NB4 (cell line): ENCODE results near the gene DNMT1.
"Not testable (repeated sequence)": the region's sequence is repeated elsewhere in the genome, so short reads cannot be mapped to it uniquely, and the experiment has no call there.

Source experiments
- DNase-seq: peaks from one replicate; pipeline ENCODE4 v3.0.0; 2010; ENCODE audit warnings: low read depth
- H3K4me3 ChIP-seq: one replicate; pipeline ENCODE4 v1.5.1; 2011; ENCODE audit warnings: mild to moderate bottlenecking, low read depth, low read length, moderate library complexity
- MAX ChIP-seq: IDR thresholded peaks from 2 replicates; pipeline ENCODE4 v1.6.1; 2011; ENCODE audit warnings: low read depth, low read length
- MYC ChIP-seq: IDR thresholded peaks from 2 replicates; pipeline ENCODE4 v1.6.1; 2011; ENCODE audit warnings: low read depth, low read length
- POLR2A ChIP-seq: IDR thresholded peaks from 2 replicates; pipeline ENCODE4 v1.6.1; 2011; ENCODE audit warnings: mild to moderate bottlenecking; ENCODE audit not compliant: insufficient read length; ENCODE audit errors: extremely low read depth
- TF ChIP-seq, protein P1 (sequence below): IDR thresholded peaks from one replicate; pipeline ENCODE4 v1.5.1; 2012; ENCODE audit warnings: low read depth, low read length

DNMT1 gene

GRCh38 chr19:10194500-10195198, at the start of gene DNMT1:
DNMT1 (minus strand) TSS chr19:10194953; CDS start chr19:10194899, 54 bp downstream.
- TF ChIP-seq MYC (peak; percentile 87), MAX (peak; percentile 93), POLR2A (peak; percentile 100)
- TF ChIP-seq, protein P1, sequence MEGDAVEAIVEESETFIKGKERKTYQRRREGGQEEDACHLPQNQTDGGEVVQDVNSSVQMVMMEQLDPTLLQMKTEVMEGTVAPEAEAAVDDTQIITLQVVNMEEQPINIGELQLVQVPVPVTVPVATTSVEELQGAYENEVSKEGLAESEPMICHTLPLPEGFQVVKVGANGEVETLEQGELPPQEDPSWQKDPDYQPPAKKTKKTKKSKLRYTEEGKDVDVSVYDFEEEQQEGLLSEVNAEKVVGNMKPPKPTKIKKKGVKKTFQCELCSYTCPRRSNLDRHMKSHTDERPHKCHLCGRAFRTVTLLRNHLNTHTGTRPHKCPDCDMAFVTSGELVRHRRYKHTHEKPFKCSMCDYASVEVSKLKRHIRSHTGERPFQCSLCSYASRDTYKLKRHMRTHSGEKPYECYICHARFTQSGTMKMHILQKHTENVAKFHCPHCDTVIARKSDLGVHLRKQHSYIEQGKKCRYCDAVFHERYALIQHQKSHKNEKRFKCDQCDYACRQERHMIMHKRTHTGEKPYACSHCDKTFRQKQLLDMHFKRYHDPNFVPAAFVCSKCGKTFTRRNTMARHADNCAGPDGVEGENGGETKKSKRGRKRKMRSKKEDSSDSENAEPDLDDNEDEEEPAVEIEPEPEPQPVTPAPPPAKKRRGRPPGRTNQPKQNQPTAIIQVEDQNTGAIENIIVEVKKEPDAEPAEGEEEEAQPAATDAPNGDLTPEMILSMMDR = no peak
- peak; percentile 100 for DNase-seq
- H3K4me3 ChIP-seq = peak within 1 kb of the TSS; percentile 88

- H3K4me3 ChIP-seq = no peak overlapping the region
- TF ChIP-seq MAX = no peak
- TF ChIP-seq, protein P1 = no peak
- no peak for TF ChIP-seq POLR2A
- TF ChIP-seq MYC = no peak
- no peak for DNase-seq
These were observed 48.9 kb upstream of the DNMT1 start for GRCh38 chr19:10243606-10244005.

DNA sequence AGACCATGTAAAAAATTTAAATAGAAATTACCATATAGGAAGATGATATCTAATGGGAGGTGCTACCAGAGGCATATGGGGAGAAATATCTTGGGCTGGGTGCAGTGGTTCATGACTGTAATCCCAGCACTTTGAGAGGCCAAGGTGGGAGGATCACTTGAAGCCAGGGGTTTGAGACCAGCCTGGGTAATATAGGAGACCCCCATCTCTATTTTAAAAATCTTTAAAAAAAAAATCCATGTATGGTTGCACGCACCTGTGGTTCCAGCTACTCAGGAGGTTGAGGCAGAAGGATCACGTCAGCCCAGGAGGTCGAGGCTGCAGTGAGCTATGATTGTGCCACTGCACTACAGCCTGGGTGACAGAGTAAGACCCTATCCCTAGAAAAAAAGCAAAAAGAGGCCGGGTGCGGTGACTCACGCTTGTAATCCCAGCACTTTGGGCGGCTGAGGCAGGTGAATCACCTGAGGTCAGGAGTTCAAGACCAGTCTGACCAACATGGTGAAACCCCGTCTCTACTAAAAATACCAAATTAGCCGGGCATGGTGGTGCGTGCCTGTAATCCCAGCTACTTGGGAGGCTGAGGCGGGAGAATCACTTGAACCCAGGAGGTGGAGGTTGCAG, 47.2 kb upstream of the DNMT1 start:
- DNase-seq, H3K4me3 ChIP-seq: not testable (repeated sequence)

DNA sequence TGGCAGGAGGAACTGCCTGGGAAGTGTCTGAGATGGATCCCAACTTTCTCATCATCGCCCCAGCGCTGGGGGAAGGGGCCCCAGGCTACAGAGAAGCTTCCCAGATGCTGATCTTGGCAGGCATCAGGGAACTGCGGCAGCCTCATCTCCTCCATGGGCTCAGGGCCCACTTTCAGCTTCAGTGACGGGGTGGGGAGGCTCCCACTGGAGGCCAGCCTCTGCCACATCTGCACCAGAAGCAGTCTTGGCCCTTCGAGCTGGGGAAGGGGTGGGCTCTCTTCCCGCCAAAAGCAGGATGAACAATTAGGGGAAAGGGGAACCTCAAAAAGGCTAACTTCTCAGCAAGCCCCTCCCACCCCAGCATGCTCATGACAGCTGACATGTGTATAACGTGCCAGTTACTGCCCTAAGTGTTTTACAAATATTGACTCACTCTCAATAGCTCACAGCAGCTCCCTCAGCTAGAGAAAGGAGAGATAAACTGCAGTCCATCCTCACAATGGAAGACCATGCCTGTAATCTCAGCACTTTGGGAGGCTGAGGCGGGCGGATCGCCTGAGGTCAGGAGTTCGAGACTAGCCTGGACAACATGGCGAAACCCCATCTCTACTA, 43.5 kb upstream of the DNMT1 start:
- peak; percentile 67 for DNase-seq
- no peak overlapping the region for H3K4me3 ChIP-seq
- TF ChIP-seq MAX (peak; percentile 82), MYC (no peak)

DNA sequence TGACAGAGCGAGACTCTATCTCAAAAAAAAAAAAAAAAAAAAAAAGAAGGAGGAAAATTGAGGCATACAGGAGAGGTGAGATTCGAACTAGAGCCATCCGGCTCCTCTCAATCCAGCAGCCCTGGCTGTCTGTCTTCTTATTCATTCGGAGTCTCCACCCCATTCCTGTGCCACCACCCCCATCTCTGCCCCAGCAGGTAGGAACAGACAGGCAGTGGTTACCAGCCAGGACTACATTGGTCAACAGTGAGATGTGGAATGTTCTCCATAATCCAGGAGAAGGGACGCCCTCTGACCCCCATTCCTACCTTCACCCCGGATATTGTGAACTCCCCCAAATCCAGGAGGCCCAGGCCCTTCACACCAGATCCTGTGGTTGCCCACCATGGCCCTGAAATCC, 42.9 kb upstream of the DNMT1 start:
- DNase-seq = no peak
- H3K4me3 ChIP-seq = no peak overlapping the region
- TF ChIP-seq, protein P1 = no peak
- TF ChIP-seq MYC (no peak), MAX (no peak), POLR2A (no peak)

DNA sequence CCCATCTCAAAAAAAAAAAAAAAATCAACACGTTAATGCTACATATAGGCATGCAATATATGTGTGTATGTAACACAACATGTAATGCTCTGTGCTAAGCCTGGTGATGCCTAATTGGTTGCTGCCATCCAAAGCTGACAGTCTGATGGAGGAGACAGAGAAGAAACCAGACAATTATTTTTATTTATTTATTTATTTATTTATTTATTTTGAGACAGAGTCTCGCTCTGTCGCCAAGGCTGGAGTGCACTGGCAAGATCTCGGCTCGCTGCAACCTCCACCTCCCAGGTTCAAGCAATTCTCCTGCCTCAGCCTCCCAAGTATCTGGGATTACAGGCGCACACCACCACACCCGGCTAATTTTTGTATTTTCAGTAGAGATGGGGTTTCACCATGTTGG, 40.7 kb upstream of the DNMT1 start:
- DNase-seq, H3K4me3 ChIP-seq: not testable (repeated sequence)

DNA sequence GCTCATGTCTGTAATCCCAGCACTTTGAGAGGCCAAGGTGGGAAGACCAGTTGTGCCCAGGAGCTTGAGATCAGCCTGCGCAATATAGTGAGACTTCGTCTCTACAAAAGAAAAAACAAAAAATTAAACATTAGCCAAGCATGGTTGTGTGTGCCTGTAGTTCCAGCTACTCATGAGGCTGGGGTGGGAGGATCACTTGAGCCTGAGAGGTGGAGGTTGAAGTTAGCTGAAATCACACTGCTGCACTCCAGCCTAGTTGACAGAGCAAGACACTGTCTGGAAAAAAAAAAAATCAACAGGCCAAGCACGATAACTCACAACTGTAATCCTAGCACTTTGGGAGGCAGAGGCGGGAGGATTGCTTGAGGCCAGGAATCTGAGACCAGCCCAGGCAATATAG, 40.2 kb upstream of the DNMT1 start:
- no peak overlapping the region for H3K4me3 ChIP-seq
- TF ChIP-seq MAX (no peak), MYC (no peak), POLR2A (no peak)
- TF ChIP-seq, protein P1 = no peak
- DNase-seq = no peak
